HL-60 (cell line): ENCODE measurements around the gene MAFG.

Source experiments
- CTCF ChIP-seq: IDR thresholded peaks from one replicate; pipeline ENCODE4 v1.5.1; 2011; ENCODE audit warnings: low read length, control low read depth, inconsistent platforms; ENCODE audit not compliant: insufficient read depth
- GABPA ChIP-seq: IDR thresholded peaks from 2 replicates; pipeline ENCODE4 v1.6.1; 2012; ENCODE audit warnings: low read depth
- POLR2AphosphoS5 ChIP-seq: IDR thresholded peaks from 2 replicates; pipeline ENCODE4 v1.6.1; 2012; ENCODE audit warnings: low read depth
- REST ChIP-seq: IDR thresholded peaks from 2 replicates; pipeline ENCODE4 v1.6.1; 2012; ENCODE audit warnings: low read depth; ENCODE audit not compliant: insufficient replicate concordance

GRCh38 chr17:81905993-81906392 is 21.5 kb downstream of the MAFG start:
- no peak for TF ChIP-seq CTCF
- TF ChIP-seq REST: no peak
- no peak for TF ChIP-seq POLR2AphosphoS5
- no peak for TF ChIP-seq GABPA
